Activated CD8-positive, alpha-beta memory T cell treated with anti-CD3 and anti-CD28 coated beads, Interleukin-2, amount 10 ng/mL, durations not matched to agents 7 days and 5 days (primary cell): Measurements from ENCODE around the gene KCNJ3. TPM values are rescaled to one million over a fixed set of nuclear protein-coding genes. Genes with fewer than 3 reads are reported as not detected.

Source experiments
- ATAC-seq: fragments of 150-1000 bp; cut with Tn5 transposase; one replicate; pipeline ENCODE4 v1.10.0; 2021; ENCODE audit warnings: moderate library complexity
- CTCF ChIA-PET: fragments of 350-600 bp; sonication (Branson Sonifier 250); formaldehyde crosslinking; loops from one replicate; lab custom pipeline; 2021; ENCODE audit warnings: antibody characterized with exemption; lab: Charles Lee
- DNase-seq: peaks from one replicate; pipeline ENCODE4 v3.0.0-alpha.2; 2020
- H3K27ac Mint-ChIP-seq: one replicate; pipeline ENCODE4 v1.8.0; 2021; ENCODE audit warnings: mild to moderate bottlenecking, mixed read lengths
- H3K27me3 Mint-ChIP-seq: one replicate; pipeline ENCODE4 v1.8.0; 2021; ENCODE audit warnings: mixed read lengths
- H3K36me3 Mint-ChIP-seq: one replicate; pipeline ENCODE4 v1.8.0; 2021; ENCODE audit warnings: mild to moderate bottlenecking, mixed read lengths
- H3K4me1 Mint-ChIP-seq: one replicate; pipeline ENCODE4 v1.8.0; 2021; ENCODE audit warnings: mixed read lengths
- H3K4me3 Mint-ChIP-seq: one replicate; pipeline ENCODE4 v1.8.0; 2021; ENCODE audit warnings: mild to moderate bottlenecking, moderate library complexity, mixed read lengths
- H3K9me3 Mint-ChIP-seq: one replicate; pipeline ENCODE4 v1.8.0; 2022; ENCODE audit warnings: low read depth, mixed read lengths
- total RNA-seq, 2 experiments: library from RNA; stranded (reverse); gene quantifications; one replicate each; pipeline ENCODE4 v1.2.3, GENCODE V29; 2021

Gene KCNJ3
- total RNA-seq, 2 experiments from 2014 or later = not detected

DNA sequence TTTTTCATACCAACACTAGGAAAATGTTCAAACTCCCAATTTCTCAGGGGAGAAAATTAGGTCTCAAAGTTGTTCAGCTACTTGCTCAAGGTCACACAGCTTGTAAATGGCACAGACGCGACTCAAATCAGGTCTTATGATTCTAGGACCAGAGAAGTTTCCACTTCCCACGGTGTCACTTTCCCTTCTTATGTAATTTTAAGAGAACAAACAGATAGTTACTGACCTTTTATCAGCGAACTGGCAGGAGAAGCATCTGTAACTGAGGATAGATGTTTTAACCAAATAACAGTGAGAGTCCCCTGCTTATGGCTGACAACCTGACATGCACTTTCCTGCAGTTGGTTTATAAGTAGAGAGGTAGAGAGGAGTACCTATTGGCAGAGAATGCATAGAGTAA is 2.1 kb upstream of the KCNJ3 start:
- H3K27ac Mint-ChIP-seq = no peak overlapping the region
- CTCF ChIA-PET = no interaction called here
- H3K36me3 Mint-ChIP-seq = peaks cover 4% of the 10 kb centered on the region
- no peak overlapping the region for H3K4me3 Mint-ChIP-seq
- DNase-seq (no peak), ATAC-seq (no peak)
- H3K4me1 Mint-ChIP-seq = peaks cover 3% of the 10 kb centered on the region
- H3K27me3 Mint-ChIP-seq = peaks cover 27% of the 10 kb centered on the region
- H3K9me3 Mint-ChIP-seq = peaks cover 7% of the 10 kb centered on the region

- ATAC-seq = no peak
- peaks cover 4% of the 10 kb centered on the region for H3K36me3 Mint-ChIP-seq
- DNase-seq = no peak
- peaks cover 27% of the 10 kb centered on the region for H3K27me3 Mint-ChIP-seq
- CTCF ChIA-PET = no interaction called here
- peaks cover 7% of the 10 kb centered on the region for H3K9me3 Mint-ChIP-seq
- H3K4me3 Mint-ChIP-seq = no peak overlapping the region
- no peak overlapping the region for H3K27ac Mint-ChIP-seq
- H3K4me1 Mint-ChIP-seq = peaks cover 3% of the 10 kb centered on the region
Observed at GRCh38 chr2:154696810-154697417, 1.6 kb upstream of the KCNJ3 start.

GRCh38 chr2:154697418-154698252 is 860 bp upstream of the KCNJ3 start:
- Mint-ChIP-seq H3K9me3 (peaks cover 7% of the 10 kb centered on the region), H3K27ac (no peak overlapping the region), H3K4me1 (peaks cover 3% of the 10 kb centered on the region), H3K27me3 (peaks cover 27% of the 10 kb centered on the region), H3K36me3 (peaks cover 4% of the 10 kb centered on the region), H3K4me3 (no peak overlapping the region)
- CTCF ChIA-PET = no interaction called here
- ATAC-seq = no peak
- no peak for DNase-seq

- CTCF ChIA-PET = no interaction called here
- H3K4me3 Mint-ChIP-seq = peak overlapping the region; percentile 13
- ATAC-seq = no peak
- peaks cover 27% of the 10 kb centered on the region for H3K27me3 Mint-ChIP-seq
- H3K36me3 Mint-ChIP-seq = peaks cover 4% of the 10 kb centered on the region
- DNase-seq = no peak
- H3K4me1 Mint-ChIP-seq = peaks cover 3% of the 10 kb centered on the region
- peak overlapping the region; percentile 39 for H3K27ac Mint-ChIP-seq
- H3K9me3 Mint-ChIP-seq = peaks cover 7% of the 10 kb centered on the region
Observed at GRCh38 chr2:154698721-154699574, 453 bp downstream of the KCNJ3 start.

DNA sequence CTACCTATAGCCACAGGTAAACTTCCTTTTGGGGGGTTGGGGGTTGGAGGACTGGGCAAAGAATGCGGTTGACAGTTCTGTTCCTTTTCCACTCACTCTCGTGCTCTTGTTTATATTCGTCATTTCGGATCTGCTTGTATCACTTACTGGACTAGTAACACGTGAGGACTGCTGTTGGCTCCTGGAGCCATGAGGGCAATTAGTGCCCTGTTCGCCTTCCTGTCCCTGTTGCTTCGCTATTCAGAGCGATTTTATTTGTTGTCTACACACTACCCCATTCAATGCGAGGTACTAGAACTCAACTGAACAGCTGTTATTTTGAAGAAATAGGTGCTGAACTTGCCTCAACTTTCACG is 1.1 kb downstream of the KCNJ3 start:
- peaks cover 27% of the 10 kb centered on the region for H3K27me3 Mint-ChIP-seq
- H3K27ac Mint-ChIP-seq = peak overlapping the region; percentile 40
- DNase-seq (no peak), ATAC-seq (no peak)
- CTCF ChIA-PET = no interaction called here
- H3K36me3 Mint-ChIP-seq = peaks cover 4% of the 10 kb centered on the region
- H3K4me3 Mint-ChIP-seq = no peak overlapping the region
- H3K4me1 Mint-ChIP-seq = peaks cover 3% of the 10 kb centered on the region
- peaks cover 7% of the 10 kb centered on the region for H3K9me3 Mint-ChIP-seq

- Mint-ChIP-seq H3K27me3 (peaks cover 27% of the 10 kb centered on the region), H3K27ac (no peak overlapping the region), H3K4me1 (peaks cover 3% of the 10 kb centered on the region), H3K9me3 (peaks cover 7% of the 10 kb centered on the region), H3K36me3 (peaks cover 4% of the 10 kb centered on the region), H3K4me3 (no peak overlapping the region)
- DNase-seq = no peak
- no peak for ATAC-seq
- CTCF ChIA-PET = no interaction called here
Observed at GRCh38 chr2:154700136-154700535, 1.6 kb downstream of the KCNJ3 start.

DNA sequence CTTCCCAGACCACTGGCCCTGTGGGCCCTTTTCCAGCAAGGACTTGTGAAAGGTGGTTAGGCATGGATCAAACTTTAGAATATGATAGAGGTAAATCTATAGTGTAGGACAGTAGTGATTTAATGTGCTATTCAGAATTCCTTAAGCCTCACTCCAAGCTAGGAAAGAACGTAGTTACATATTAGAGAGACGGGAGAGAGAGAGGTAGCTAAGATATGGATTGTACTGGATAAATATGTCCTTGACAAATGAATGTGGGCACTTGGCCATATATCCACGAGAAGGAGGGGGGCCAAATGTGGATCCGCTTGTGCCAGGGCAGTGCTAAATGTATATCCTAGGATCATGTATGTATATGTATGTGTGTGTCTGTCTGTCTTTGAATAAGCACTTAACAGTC is 6.5 kb downstream of the KCNJ3 start:
- Mint-ChIP-seq H3K27ac (no peak overlapping the region), H3K27me3 (no peaks in the 10 kb centered on the region), H3K4me1 (no peaks in the 10 kb centered on the region), H3K4me3 (no peak overlapping the region), H3K36me3 (no peaks in the 10 kb centered on the region), H3K9me3 (no peaks in the 10 kb centered on the region)
- CTCF ChIA-PET = no interaction called here
- no peak for DNase-seq
- ATAC-seq = no peak

DNA sequence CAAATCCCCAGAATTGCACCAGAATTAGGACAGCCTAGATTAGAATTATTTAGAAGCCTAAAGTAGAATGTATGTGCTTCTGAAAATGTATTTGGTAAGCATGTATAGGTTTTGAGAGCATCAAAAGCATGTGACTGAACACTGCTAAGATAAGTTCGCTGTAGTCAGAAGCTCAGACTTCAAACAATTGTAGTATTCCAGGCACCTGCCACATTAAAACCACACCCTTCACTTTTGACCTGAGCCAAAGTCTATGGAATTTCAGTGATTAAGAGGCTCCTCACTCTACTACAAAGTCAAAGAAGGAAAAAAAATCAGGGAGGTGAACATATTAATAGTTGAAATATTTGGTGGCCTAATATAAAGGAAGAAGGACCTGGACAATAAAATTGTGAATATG is 8.2 kb downstream of the KCNJ3 start:
- ATAC-seq = no peak
- H3K4me3 Mint-ChIP-seq = no peak overlapping the region
- H3K27ac Mint-ChIP-seq = no peak overlapping the region
- no peak for DNase-seq
- no peaks in the 10 kb centered on the region for H3K4me1 Mint-ChIP-seq
- H3K36me3 Mint-ChIP-seq = no peaks in the 10 kb centered on the region
- no peaks in the 10 kb centered on the region for H3K9me3 Mint-ChIP-seq
- H3K27me3 Mint-ChIP-seq = no peaks in the 10 kb centered on the region
- CTCF ChIA-PET = no interaction called here

GRCh38 chr2:154707994-154708575 is 9.6 kb downstream of the KCNJ3 start:
- Mint-ChIP-seq H3K36me3 (no peaks in the 10 kb centered on the region), H3K27me3 (no peaks in the 10 kb centered on the region), H3K4me3 (no peak overlapping the region), H3K9me3 (no peaks in the 10 kb centered on the region), H3K27ac (no peak overlapping the region), H3K4me1 (no peaks in the 10 kb centered on the region)
- CTCF ChIA-PET = no interaction called here
- ATAC-seq = no peak
- no peak for DNase-seq

DNA sequence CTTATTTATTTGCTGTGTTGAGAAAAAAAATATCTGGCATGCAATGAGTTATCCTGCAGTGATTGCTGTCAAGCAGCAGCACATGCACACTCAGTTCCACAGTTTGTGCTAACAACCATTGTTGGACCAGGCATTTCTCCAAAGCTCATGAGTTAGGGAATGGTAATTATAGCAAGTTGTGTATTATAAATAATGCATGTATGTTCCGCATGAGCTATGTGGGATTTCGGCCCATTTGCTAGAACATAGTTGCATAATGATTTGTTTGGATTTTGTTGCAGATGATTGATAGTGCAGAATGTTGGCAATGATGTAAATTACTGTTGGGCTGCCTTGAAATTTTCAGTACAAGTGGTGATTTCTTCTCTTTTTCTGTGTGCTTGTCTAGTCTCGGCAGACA is 10.7 kb downstream of the KCNJ3 start:
- Mint-ChIP-seq H3K9me3 (no peaks in the 10 kb centered on the region), H3K36me3 (no peaks in the 10 kb centered on the region), H3K27me3 (no peaks in the 10 kb centered on the region), H3K4me3 (no peak overlapping the region), H3K4me1 (no peaks in the 10 kb centered on the region), H3K27ac (no peak overlapping the region)
- CTCF ChIA-PET = no interaction called here
- no peak for ATAC-seq
- DNase-seq = no peak

DNA sequence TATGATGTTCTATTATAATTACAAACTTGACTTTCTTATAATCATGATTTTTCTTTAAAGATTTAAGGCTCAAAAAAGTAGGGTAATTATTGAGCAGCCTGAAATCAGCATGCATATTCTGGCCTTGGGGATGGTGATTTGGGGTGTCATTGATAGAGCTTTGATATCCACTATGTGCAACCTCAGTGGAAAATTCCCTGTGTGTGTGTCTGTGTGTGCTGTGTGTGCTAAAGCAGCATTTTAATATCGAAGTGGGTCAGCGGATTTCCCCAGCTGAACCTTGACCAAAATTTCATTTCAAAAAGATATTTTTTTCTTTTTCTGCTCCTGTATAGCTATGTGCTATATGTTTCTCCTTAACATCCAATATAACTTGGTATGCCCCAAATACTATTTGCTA is 11.6 kb downstream of the KCNJ3 start:
- Mint-ChIP-seq H3K27ac (no peak overlapping the region), H3K36me3 (no peaks in the 10 kb centered on the region), H3K4me1 (no peaks in the 10 kb centered on the region), H3K9me3 (no peaks in the 10 kb centered on the region), H3K4me3 (no peak overlapping the region), H3K27me3 (no peaks in the 10 kb centered on the region)
- DNase-seq = no peak
- CTCF ChIA-PET = no interaction called here
- ATAC-seq = no peak

- ATAC-seq (no peak), DNase-seq (no peak)
- Mint-ChIP-seq H3K36me3 (no peaks in the 10 kb centered on the region), H3K4me3 (no peak overlapping the region), H3K27me3 (no peaks in the 10 kb centered on the region), H3K9me3 (no peaks in the 10 kb centered on the region), H3K4me1 (no peaks in the 10 kb centered on the region), H3K27ac (no peak overlapping the region)
- CTCF ChIA-PET = no interaction called here
Observed at GRCh38 chr2:154710685-154711084, 12.2 kb downstream of the KCNJ3 start.

DNA sequence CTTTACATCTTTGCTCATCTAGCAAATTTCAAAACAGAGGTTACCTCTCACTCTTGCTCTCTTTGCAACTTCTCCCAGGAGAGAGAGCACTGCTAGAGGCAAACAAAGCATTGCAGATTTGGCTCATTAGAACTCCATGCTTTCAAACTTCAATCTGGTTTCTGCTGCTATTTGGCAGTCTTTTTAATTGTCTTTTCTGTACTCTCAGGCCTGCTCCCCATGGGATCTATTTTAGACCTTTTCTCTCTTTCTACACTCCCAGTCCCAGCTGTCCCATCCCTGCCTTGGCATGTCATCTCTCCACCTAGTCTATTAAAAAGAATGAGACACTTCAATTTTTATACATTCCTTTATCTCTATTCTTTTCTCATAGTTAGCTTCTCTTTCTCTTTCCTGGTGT is 15.2 kb downstream of the KCNJ3 start:
- ATAC-seq = no peak
- Mint-ChIP-seq H3K36me3 (no peaks in the 10 kb centered on the region), H3K4me1 (no peaks in the 10 kb centered on the region), H3K9me3 (no peaks in the 10 kb centered on the region), H3K27me3 (no peaks in the 10 kb centered on the region), H3K27ac (no peak overlapping the region), H3K4me3 (no peak overlapping the region)
- CTCF ChIA-PET = no interaction called here
- no peak for DNase-seq
